Endothelial cell of umbilical vein (primary cell): Measurements from ENCODE around the gene PCID2. TPM values are rescaled to one million over a fixed set of nuclear protein-coding genes. Genes with fewer than 3 reads are reported as not detected.

Experiments
- BruUV-seq: library from RNA; stranded (reverse); fragments of 400-500 nt; replicated peaks from 2 replicates; lab custom pipeline; 2021; lab: Mats Ljungman, UMichigan
- CTCF ChIA-PET: fragments of 300-600, 350-600 bp; sonication (Branson Sonifier 250); formaldehyde crosslinking; loops from one replicate; lab custom pipeline; 2021; ENCODE audit warnings: antibody characterized with exemption, inconsistent platforms; lab: Charles Lee
- POLR2A ChIA-PET: fragments of 300-600, 350-600 bp; sonication (Branson Sonifier 250); formaldehyde crosslinking; loops from one replicate; lab custom pipeline; 2021; ENCODE audit warnings: antibody characterized with exemption, inconsistent platforms; lab: Charles Lee
- DNase-seq: peaks from one replicate; pipeline ENCODE4 v3.0.0-alpha.2; 2011; ENCODE audit warnings: low read depth, low spot score
- FAIRE-seq: peaks from 2 replicates; lab custom pipeline; 2011; peaks lifted over from hg19 to GRCh38; lab: Jason Lieb, UNC
- H2AFZ ChIP-seq: 2 replicates; pipeline ENCODE4 v1.6.0; 2012; ENCODE audit warnings: low read depth, low read length, control low read depth, inconsistent platforms
- H3K27ac ChIP-seq: 2 replicates; pipeline ENCODE4 v1.5.1; 2011; ENCODE audit warnings: low read depth, mild to moderate bottlenecking, control low read depth, low read length, moderate library complexity; ENCODE audit not compliant: insufficient read depth
- H3K27me3 ChIP-seq, 2 experiments: 2 replicates each; pipeline versions ENCODE4 v1.6.0 to v1.6.1; 2011; ENCODE audit warnings: low read length in 2 of 2, mixed read lengths in 1 of 2; ENCODE audit not compliant: control insufficient read depth in 2 of 2, insufficient read depth in 2 of 2
- H3K36me3 ChIP-seq, 2 experiments: 2 replicates in 1 of 2; 3 replicates in 1 of 2; pipeline ENCODE4 v1.5.1; 2011; ENCODE audit warnings: low read length in 2 of 2, mild to moderate bottlenecking in 1 of 2, moderate library complexity in 1 of 2; ENCODE audit not compliant: control insufficient read depth in 2 of 2, insufficient read depth in 2 of 2; ENCODE audit errors: extremely low read depth in 1 of 2
- H3K4me1 ChIP-seq: 3 replicates; pipeline ENCODE4 v1.5.1; 2011; ENCODE audit warnings: mild to moderate bottlenecking, low read length; ENCODE audit not compliant: control insufficient read depth, insufficient read depth; ENCODE audit errors: extremely low read depth
- H3K4me2 ChIP-seq: 2 replicates; pipeline ENCODE4 v1.6.1; 2011; ENCODE audit warnings: low read length, control low read depth, mixed read lengths; ENCODE audit not compliant: insufficient read depth
- H3K4me3 ChIP-seq, 3 experiments: fragments of 200-600 bp in 1 of 3; sonication (generic), shearing (Covaris generic) in 1 of 3; replicated peaks in 1 of 3; 2 replicates each; pipeline ENCODE4 v1.5.1; 2011 to 2016; ENCODE audit warnings: control low read depth in 3 of 3, low read length in 3 of 3, mild to moderate bottlenecking in 2 of 3, inconsistent platforms in 1 of 3, low read depth in 1 of 3, moderate library complexity in 1 of 3; ENCODE audit not compliant: insufficient read depth in 1 of 3
- H3K79me2 ChIP-seq: 2 replicates; pipeline ENCODE4 v1.6.0; 2012; ENCODE audit warnings: low read length, inconsistent platforms; ENCODE audit not compliant: control insufficient read depth, insufficient read depth
- H3K9ac ChIP-seq: replicated peaks from 2 replicates; pipeline ENCODE3; 2011; ENCODE audit warnings: low read length, control low read depth; ENCODE audit not compliant: insufficient read depth; ENCODE audit errors: extremely low read depth
- H3K9me1 ChIP-seq: replicated peaks from 3 replicates; pipeline ENCODE4 v1.6.0; 2011; ENCODE audit warnings: mild to moderate bottlenecking, low read length; ENCODE audit not compliant: control insufficient read depth, insufficient read depth; ENCODE audit errors: extremely low read depth
- H3K9me3 ChIP-seq: replicated peaks from 2 replicates; pipeline ENCODE4 v1.5.1; 2012; ENCODE audit warnings: low read length, inconsistent platforms; ENCODE audit not compliant: control insufficient read depth, insufficient read depth
- H4K20me1 ChIP-seq: replicated peaks from 2 replicates; pipeline ENCODE3; 2011; ENCODE audit warnings: mild to moderate bottlenecking, low read length; ENCODE audit not compliant: control insufficient read depth, insufficient read depth; ENCODE audit errors: extremely low read depth
- CTCF ChIP-seq, 2 donors: IDR thresholded peaks; 1 replicate in 1 of 2; 2 replicates in 1 of 2; pipeline ENCODE4 v1.5.1; 2011; ENCODE audit warnings: low read length in 2 of 2, mild to moderate bottlenecking in 2 of 2, moderate library complexity in 2 of 2, control low read depth in 1 of 2, inconsistent platforms in 1 of 2, low read depth in 1 of 2; ENCODE audit not compliant: insufficient read depth in 1 of 2; ENCODE audit errors: extremely low read depth in 1 of 2
- EZH2 ChIP-seq: IDR thresholded peaks from 2 replicates; pipeline ENCODE4 v1.6.1; 2012; ENCODE audit warnings: borderline replicate concordance, low read depth, mild to moderate bottlenecking, moderate library complexity, low read length, inconsistent platforms; ENCODE audit not compliant: severe bottlenecking
- FOS ChIP-seq: IDR thresholded peaks from 2 replicates; pipeline ENCODE4 v1.6.1; 2011; ENCODE audit warnings: mild to moderate bottlenecking, low read length, moderate library complexity, borderline replicate concordance; ENCODE audit not compliant: insufficient read depth
- GATA2 ChIP-seq: IDR thresholded peaks from 2 replicates; pipeline ENCODE4 v1.7.0; 2011; ENCODE audit warnings: low read depth, mild to moderate bottlenecking, moderate library complexity, mixed read lengths, low read length; ENCODE audit not compliant: insufficient read length, insufficient read depth
- JUN ChIP-seq: IDR thresholded peaks from 2 replicates; pipeline ENCODE4 v1.6.1; 2011; ENCODE audit warnings: borderline replicate concordance, low read depth; ENCODE audit not compliant: insufficient read length, insufficient read depth
- MAX ChIP-seq: IDR thresholded peaks from 2 replicates; pipeline ENCODE4 v1.6.1; 2011; ENCODE audit not compliant: insufficient read depth, insufficient read length
- MYC ChIP-seq: IDR thresholded peaks from one replicate; pipeline ENCODE4 v1.6.1; 2011; ENCODE audit warnings: mild to moderate bottlenecking, low read depth, low read length
- POLR2A ChIP-seq: IDR thresholded peaks from 2 replicates; pipeline ENCODE4 v1.6.1; 2012; ENCODE audit warnings: low read depth, mild to moderate bottlenecking, control low read depth, low read length
- POLR2AphosphoS5 ChIP-seq: IDR thresholded peaks from 2 replicates; pipeline ENCODE4 v1.6.1; 2012; ENCODE audit warnings: low read depth, mild to moderate bottlenecking, control low read depth, low read length, moderate library complexity; ENCODE audit not compliant: insufficient read depth
- dilution Hi-C: fragments of 300-500 bp; cut with MboI; formaldehyde crosslinking; loops from one replicate; pipeline ENCODE4 v1.15.0; 2019; ENCODE audit warnings: low sequenced_read_pairs; ENCODE audit not compliant: extremely low pct_ligation_motif_present
- intact Hi-C: fragments of 100-400 bp; cut with micrococcal nuclease; formaldehyde crosslinking; loops from one replicate; pipeline ENCODE4 v1.10.0; 2022
- polyA plus RNA-seq, 4 experiments: library from polyadenylated mRNA; depleted of rRNA in 3 of 4; stranded (reverse) in 3 of 4; unstranded in 1 of 4; fragments of >200 nt; gene quantifications; 2 replicates each; pipeline versions ENCODE4 v1.2.1 to v1.2.3, GENCODE V29; 2011 to 2012; ENCODE audit warnings: missing spikeins in 1 of 4
- total RNA-seq: library from RNA; stranded (reverse); gene quantifications from 2 replicates; pipeline ENCODE4 v1.2.3, GENCODE V29; 2021

Gene PCID2
- total and polyA plus RNA-seq, 2 donors (not counting 3 experiments of a cell fraction or from before 2014, with no cell fraction given): 52.1 to 55.6 TPM

- peaks cover 9 to 25% of the 10 kb centered on the region in 2 experiments for H3K27me3 ChIP-seq
- no peak overlapping the region for H3K27ac ChIP-seq
- CTCF ChIA-PET: no interaction called here
- no peak overlapping the region for H3K9ac ChIP-seq
- POLR2A ChIA-PET: no interaction called here
- H3K79me2 ChIP-seq: no peaks in the 10 kb centered on the region
- H3K4me2 ChIP-seq: no peak overlapping the region
- no peak overlapping the region for H3K4me3 ChIP-seq
- no peaks in the 10 kb centered on the region for H3K4me1 ChIP-seq
- BruUV-seq: no TSS peak
- TF ChIP-seq JUN: no peak
- no peak for TF ChIP-seq FOS
- no peak for TF ChIP-seq GATA2
- no peak for TF ChIP-seq MAX
- no peak for TF ChIP-seq POLR2AphosphoS5
- TF ChIP-seq MYC: no peak
- no peak for TF ChIP-seq POLR2A
- TF ChIP-seq CTCF (IDR thresholded peaks at IDR 0.05; ENCODE audit: extremely low read depth in 1 of 2, insufficient read depth in 1 of 2, low read depth in 1 of 2, low read length in 2 of 2): no peak
- TF ChIP-seq EZH2: no peak
- H4K20me1 ChIP-seq: no peaks in the 10 kb centered on the region
- no peaks in the 10 kb centered on the region for H3K9me1 ChIP-seq
- dilution Hi-C loops: no loop called here
- intact Hi-C loops: no loop called here
- DNase-seq: no peak
- H2AFZ ChIP-seq: no peak overlapping the region
- H3K9me3 ChIP-seq: no peaks in the 10 kb centered on the region
- no peak for FAIRE-seq
- no peaks in the 10 kb centered on the region for H3K36me3 ChIP-seq
These were observed 70.7 kb downstream of the PCID2 start for GRCh38 chr13:113137691-113138298.
